ENCODE data around the gene MUL1. TPM values are rescaled to one million over a fixed set of nuclear protein-coding genes. Genes with fewer than 3 reads are reported as not detected.

The MUL1 gene
- total and polyA plus RNA-seq, 2 of the 4 experiments (the other 2 are of a cell fraction) = 20.7 to 21.1 TPM

- H2AK9ac ChIP-seq (replicated peaks; ENCODE audit: low read depth, low read length, poor library complexity) = no peak overlapping the region
- intact Hi-C loops (cut with micrococcal nuclease) = loop anchor here (5.0 kb wide), 1 partner anchor 53 kb away; no protein-coding TSS in a partner anchor
- H3K4me1 ChIP-seq (ENCODE audit: control insufficient read depth, insufficient read depth, low read length) = peaks cover 41% of the 10 kb centered on the region
- 73% methylated on average over 4 of the region's 10 CpGs; no CpG with 5 or more reads in 1 of the 2 experiments for WGBS, 2 experiments (ENCODE audit: extremely low coverage in 2 of 2, insufficient read length in 1 of 2)
- dilution Hi-C loops (cut with HindIII; ENCODE audit: low sequenced_read_pairs, unreplicated experiment) = no loop called here
- no peaks in the 10 kb centered on the region for H3K27me3 ChIP-seq (ENCODE audit: control insufficient read depth, insufficient read depth, low read length)
- POLR2A ChIA-PET (ENCODE audit: unreplicated experiment) = interaction anchor here (0.6 to 0.7 kb wide), 3 partner anchors 114 to 250 kb away, joined by 3 to 4 read pairs (median 3); no protein-coding TSS in a partner anchor
- no peak for TF ChIP-seq MXI1 (IDR thresholded peaks at IDR 0.05; ENCODE audit: borderline replicate concordance, low read depth, low read length)
- TF ChIP-seq, protein P1, sequence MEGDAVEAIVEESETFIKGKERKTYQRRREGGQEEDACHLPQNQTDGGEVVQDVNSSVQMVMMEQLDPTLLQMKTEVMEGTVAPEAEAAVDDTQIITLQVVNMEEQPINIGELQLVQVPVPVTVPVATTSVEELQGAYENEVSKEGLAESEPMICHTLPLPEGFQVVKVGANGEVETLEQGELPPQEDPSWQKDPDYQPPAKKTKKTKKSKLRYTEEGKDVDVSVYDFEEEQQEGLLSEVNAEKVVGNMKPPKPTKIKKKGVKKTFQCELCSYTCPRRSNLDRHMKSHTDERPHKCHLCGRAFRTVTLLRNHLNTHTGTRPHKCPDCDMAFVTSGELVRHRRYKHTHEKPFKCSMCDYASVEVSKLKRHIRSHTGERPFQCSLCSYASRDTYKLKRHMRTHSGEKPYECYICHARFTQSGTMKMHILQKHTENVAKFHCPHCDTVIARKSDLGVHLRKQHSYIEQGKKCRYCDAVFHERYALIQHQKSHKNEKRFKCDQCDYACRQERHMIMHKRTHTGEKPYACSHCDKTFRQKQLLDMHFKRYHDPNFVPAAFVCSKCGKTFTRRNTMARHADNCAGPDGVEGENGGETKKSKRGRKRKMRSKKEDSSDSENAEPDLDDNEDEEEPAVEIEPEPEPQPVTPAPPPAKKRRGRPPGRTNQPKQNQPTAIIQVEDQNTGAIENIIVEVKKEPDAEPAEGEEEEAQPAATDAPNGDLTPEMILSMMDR (conservative IDR thresholded peaks at IDR 0.05; ENCODE audit: low read depth, low read length) = no peak
- TF ChIP-seq MAZ (IDR thresholded peaks at IDR 0.05; ENCODE audit: borderline replicate concordance, low read depth, low read length) = no peak
- no peak for TF ChIP-seq MAFK (IDR thresholded peaks at IDR 0.05; ENCODE audit: low read depth, low read length)
- TF ChIP-seq NFE2L2 (IDR thresholded peaks at IDR 0.05; ENCODE audit: low read depth, low read length) = no peak
- TF ChIP-seq, protein P2, sequence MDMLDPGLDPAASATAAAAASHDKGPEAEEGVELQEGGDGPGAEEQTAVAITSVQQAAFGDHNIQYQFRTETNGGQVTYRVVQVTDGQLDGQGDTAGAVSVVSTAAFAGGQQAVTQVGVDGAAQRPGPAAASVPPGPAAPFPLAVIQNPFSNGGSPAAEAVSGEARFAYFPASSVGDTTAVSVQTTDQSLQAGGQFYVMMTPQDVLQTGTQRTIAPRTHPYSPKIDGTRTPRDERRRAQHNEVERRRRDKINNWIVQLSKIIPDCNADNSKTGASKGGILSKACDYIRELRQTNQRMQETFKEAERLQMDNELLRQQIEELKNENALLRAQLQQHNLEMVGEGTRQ (IDR thresholded peaks at IDR 0.05; ENCODE audit: low read depth, low read length) = no peak
- TF ChIP-seq FOS (IDR thresholded peaks at IDR 0.05; ENCODE audit: low read depth, low read length) = no peak
- no peak for TF ChIP-seq BHLHE40 (IDR thresholded peaks at IDR 0.05; ENCODE audit: low read depth, low read length)
- TF ChIP-seq RAD21 (IDR thresholded peaks at IDR 0.05; ENCODE audit: low read length) = no peak
- TF ChIP-seq SMC3 (IDR thresholded peaks at IDR 0.05; ENCODE audit: low read depth, low read length) = no peak
- TF ChIP-seq RFX5 (IDR thresholded peaks at IDR 0.05; ENCODE audit: low read depth, low read length) = no peak
- no peaks in the 10 kb centered on the region for H3K9me3 ChIP-seq (ENCODE audit: control insufficient read depth, insufficient read depth, low read length)
- peak overlapping the region; percentile 63; the same call in 1 of the 2 replicates for H3K14ac ChIP-seq (replicated peaks; ENCODE audit: low read depth, low read length)
- no peak overlapping the region for H3K9ac ChIP-seq (ENCODE audit: low read depth, low read length)
- peak overlapping the region; percentile 78 for H2BK120ac ChIP-seq (ENCODE audit: low read depth, low read length)
- H3K79me1 ChIP-seq (ENCODE audit: low read depth in 1 of 2, low read length in 2 of 2) = peaks cover 12 to 61% of the 10 kb centered on the region in 2 experiments
- peak; percentile 1; the same call in 1 of the 2 replicates for ATAC-seq (ENCODE audit: low read depth)
- H4K8ac ChIP-seq (ENCODE audit: low read depth in 2 of 2, low read length in 2 of 2) = peak overlapping the region; percentile 3 to 58; a peak in 2 of 4 replicates
- peak; percentile 13 for DNase-seq
- H4K20me1 ChIP-seq (ENCODE audit: insufficient read depth, low read length) = peaks cover 29% of the 10 kb centered on the region
- peak overlapping the region; percentile 89; the same call in 1 of the 2 replicates for H3K27ac ChIP-seq (ENCODE audit: insufficient read depth, low read length)
- H2AK5ac ChIP-seq (ENCODE audit: low read depth, low read length) = peak overlapping the region; percentile 82
- no peak overlapping the region; the same call in 1 of the 2 replicates for H3K56ac ChIP-seq (ENCODE audit: extremely low read depth, insufficient read depth, low read length)
- peak overlapping the region; percentile 79 for H4K91ac ChIP-seq (ENCODE audit: insufficient read depth, low read depth, low read length)
- BruUV-seq (replicated peaks) = no TSS peak
- peak overlapping the region; percentile 57; the same call in 2 of the 3 replicates for H2BK15ac ChIP-seq (ENCODE audit: low read depth, low read length)
- H2AFZ ChIP-seq (replicated peaks; ENCODE audit: low read length, poor library complexity) = peak overlapping the region; percentile 5
- H4K5ac ChIP-seq (ENCODE audit: low read depth, low read length) = peak overlapping the region; percentile 68
- H3K9me1 ChIP-seq (ENCODE audit: insufficient read depth, low read length) = peaks cover 37% of the 10 kb centered on the region
- in situ Hi-C loops (cut with MboI; ENCODE audit: low sequenced_read_pairs) = no loop called here
- CTCF ChIA-PET = no interaction called here
- H3K36me3 ChIP-seq (ENCODE audit: control insufficient read depth, insufficient read depth, low read length) = peaks cover 12% of the 10 kb centered on the region; the same call in 1 of the 2 replicates
- H3K4me2 ChIP-seq (ENCODE audit: low read depth, low read length) = no peak overlapping the region
- peak overlapping the region; percentile 86 for H3K4ac ChIP-seq (ENCODE audit: low read depth, low read length)
- H3K4me3 ChIP-seq (ENCODE audit: insufficient read depth, low read depth, low read length) = no peak overlapping the region
- peak overlapping the region; percentile 80 for H2BK5ac ChIP-seq (ENCODE audit: low read depth, low read length, poor library complexity, severe bottlenecking)
- peak overlapping the region; percentile 92 for H3K23ac ChIP-seq (ENCODE audit: low read depth, low read length)
- peak overlapping the region; percentile 73 for H3K18ac ChIP-seq (ENCODE audit: low read depth, low read length)
- peak overlapping the region; percentile 47 for H2BK20ac ChIP-seq (ENCODE audit: low read depth, low read length)
Observed at GRCh38 chr1:20480243-20480944, 27.6 kb downstream of the MUL1 start.

Measured in IMR-90 (cell line).